HG03558 (cell line): ENCODE results near the gene DYDC1.
"Not testable (repeated sequence)": the region's sequence is repeated elsewhere in the genome, so short reads cannot be mapped to it uniquely, and the experiment has no call there.

Experiments
- ATAC-seq: cut with Tn5 transposase; IDR thresholded peaks from one replicate; pipeline ENCODE4 v1.9.1; 2021; ENCODE audit warnings: moderate number of reproducible peaks; ENCODE audit not compliant: unreplicated experiment; ENCODE audit errors: extremely low read depth

Gene DYDC1

DNA sequence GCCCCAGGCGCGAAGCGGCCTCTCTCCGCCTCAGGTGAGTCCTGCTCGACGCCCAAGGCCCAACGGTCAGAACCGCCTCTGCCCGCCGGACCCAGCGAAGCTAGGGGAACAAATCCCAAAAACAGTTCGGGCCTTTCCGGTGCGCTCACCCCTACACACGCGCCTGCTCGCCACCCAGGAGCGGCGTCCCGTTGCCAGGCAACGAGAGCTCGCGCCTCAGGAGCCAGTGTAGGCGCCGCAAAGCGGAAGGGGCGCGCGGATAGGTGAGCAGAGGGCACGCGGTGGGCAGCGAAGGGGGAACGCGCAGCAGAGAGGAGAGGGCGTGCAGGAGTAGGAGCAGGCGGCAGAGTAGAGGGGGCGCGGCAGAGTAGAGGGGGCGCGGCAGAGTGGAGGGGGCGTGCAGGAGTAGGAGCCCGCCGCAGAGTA lies at the start of gene DYDC1, which contains the start of gene DYDC2:
Gene DYDC1 (minus strand): TSS at position 193 of the 426 bp plus-strand sequence. CDS start 4,154 bp downstream, outside the sequence.
Gene DYDC2 (plus strand): TSS at position 219 of the 426 bp plus-strand sequence. CDS start 5,663 bp downstream, outside the sequence.
- no peak for ATAC-seq

DNA sequence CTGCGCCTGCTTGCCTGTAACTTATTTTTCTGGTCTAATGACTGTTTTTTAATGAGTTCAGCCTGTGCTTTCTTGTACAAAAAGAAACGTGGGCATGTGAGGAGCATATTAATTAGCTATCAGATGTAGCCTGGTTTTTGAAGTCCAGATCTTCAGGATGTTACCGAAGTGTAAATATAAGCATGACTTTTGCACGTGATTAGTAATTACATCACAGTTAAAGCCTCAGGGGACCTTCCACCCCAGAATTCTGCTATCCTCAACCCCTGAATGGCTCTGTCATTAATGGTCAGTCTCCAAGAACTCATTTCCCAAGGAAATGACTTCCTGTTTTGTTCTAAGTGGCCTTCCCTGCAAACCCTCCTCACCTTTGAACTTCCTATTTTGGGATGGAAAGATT lies 49.6 kb upstream of the DYDC1 start:
- no peak for ATAC-seq

DNA sequence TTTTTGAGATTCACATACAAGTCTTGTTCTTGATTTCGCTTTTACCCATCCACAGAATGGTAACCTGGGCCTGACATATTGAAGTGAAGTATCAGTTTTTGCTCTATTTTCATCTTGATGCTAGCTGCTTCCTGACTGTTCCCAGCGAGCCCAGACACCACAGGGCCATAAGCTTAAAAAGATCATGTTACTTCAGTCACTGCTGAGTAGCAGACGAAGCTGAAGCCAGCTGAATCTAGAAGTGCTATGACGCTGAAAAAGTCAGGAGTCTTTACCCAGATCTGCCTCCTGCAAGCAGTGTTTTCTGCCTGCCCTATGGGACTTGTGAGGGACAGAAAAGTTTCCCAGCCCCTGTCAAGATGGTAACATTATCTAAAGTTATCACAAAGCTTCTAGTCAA lies 49.1 kb upstream of the DYDC1 start:
- ATAC-seq = no peak

DNA sequence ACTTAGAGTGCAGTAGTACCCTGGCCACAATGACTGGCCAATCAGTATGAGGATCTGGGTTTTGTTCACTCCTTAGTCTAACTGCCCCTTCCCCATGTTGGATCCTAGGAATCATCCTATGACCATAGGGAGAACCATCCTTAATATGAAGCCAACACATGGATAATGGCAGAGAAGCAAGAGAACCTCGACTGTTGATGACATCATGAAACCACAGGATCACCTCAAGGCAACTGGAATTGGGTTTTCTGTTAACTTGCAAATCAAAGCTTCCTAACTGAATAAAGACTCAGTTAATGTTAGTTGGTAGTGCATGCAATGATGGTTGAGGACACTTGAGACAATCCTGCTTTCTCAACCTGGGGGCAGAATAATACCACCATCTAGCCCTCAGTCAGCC lies 48.5 kb upstream of the DYDC1 start:
- no peak for ATAC-seq

DNA sequence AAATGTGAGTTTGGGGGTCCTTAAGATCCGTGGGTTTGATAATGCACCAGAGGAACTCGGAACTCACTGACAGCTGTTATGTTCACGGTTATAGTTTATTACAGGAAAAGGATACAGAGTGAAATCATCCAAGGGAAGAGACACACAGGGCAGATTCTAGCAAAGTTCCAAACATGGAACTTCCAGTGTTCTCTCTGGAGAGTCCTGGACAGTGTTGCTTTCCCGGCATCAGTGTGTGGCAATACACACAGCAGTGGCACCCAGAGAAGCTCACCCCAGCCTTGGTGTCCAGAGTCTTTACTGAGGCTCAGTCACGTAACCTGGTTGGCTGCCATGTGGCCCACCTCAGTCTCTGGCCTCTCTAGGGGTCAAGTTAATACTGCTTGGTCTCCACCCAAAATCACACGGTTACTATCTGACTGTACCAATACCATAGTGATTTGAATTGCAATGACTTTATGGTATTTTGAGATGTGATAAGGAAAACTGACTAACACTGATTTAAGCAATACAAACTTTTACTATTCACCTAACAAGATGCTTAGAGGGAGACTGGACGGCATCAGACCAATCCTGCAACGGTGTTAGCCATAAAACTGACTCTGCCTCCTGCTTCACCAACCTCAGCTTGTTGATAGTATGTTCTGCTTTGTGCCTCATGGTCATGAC lies 43.7 kb upstream of the DYDC1 start:
- ATAC-seq = no peak

DNA sequence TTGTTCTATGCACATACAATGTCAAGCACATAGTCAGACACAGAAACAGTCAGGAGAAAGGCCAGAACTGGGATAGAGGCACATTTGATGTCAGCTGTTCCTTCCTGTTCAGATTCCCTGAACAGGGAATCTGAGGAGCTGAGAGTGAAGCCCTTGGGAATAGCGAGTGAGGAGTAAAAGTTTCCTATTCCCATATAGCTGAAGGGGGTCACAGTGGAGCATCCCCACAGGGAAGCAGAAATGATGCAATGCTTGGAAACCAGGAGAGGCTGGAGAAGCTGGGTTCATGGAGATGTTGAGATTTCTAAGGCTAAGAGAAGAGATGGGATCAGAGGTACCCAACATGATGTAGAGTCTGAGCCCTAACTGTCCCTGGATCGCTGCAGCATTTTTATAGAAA lies 40.5 kb upstream of the DYDC1 start:
- no peak for ATAC-seq

DNA sequence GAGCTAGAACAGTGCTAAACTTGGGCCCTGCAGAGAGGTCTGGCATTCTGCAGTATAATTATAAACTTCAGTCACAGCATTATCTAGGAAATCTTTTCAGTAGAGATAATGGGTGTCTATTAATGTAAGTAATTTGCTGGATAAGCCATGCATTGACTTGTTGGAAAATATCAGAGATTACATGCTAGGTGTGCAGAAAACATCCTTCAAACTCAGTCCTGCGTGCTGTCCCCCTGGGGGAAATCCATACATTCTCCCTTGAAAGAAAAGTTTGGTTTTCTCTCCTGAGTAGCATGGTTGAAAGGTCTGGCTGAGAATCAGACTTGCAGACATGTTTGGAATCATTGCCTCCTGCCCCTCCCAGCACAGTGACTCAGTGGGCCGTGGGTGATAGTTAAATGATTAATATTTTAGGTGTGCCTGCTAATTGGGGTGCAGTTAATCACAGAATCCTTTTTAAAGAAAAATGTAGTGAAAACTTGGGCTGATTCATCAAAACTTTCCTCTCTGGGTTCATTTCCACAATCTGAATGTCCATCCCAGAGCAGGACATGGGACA lies 37.9 kb upstream of the DYDC1 start:
- ATAC-seq = no peak

DNA sequence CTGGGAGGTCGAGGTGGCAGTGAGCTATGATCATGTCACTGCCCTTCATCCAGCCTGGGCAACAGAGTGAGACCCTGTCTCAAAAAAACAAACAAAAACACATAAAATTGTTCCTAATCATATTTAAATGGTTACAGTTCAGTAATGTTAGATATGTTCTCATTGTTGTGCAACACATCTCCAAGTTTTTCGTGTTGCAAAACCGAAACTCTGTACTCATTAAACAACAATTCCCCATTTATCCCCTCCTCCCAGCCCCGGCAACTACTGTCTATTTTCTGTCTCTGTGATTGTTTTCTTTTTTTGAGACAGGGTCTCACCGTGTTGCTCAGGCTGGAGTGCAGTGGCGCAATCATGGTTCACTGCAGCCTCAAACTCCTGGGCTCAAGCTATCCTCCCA lies 35.7 kb upstream of the DYDC1 start:
- ATAC-seq = no peak

DNA sequence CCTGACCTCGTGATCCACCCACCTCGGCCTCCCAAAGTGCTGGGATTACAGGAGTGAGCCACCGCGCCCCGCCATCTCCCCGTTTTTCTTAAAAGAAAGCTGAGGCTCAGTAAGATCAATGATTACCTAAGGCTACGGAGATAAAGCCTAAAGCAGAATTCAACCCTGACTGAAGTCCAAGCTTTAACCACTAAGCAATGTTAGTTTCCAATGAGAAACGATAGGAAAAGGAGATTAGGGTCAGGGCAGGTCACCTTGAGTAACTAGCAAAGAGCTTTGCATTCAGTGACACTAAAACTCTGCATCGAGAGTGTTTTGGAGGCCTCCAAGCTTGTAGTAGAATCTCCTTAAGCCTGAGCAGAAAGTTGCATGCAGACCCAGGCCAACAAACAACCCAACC lies 34.2 kb upstream of the DYDC1 start:
- no peak for ATAC-seq

DNA sequence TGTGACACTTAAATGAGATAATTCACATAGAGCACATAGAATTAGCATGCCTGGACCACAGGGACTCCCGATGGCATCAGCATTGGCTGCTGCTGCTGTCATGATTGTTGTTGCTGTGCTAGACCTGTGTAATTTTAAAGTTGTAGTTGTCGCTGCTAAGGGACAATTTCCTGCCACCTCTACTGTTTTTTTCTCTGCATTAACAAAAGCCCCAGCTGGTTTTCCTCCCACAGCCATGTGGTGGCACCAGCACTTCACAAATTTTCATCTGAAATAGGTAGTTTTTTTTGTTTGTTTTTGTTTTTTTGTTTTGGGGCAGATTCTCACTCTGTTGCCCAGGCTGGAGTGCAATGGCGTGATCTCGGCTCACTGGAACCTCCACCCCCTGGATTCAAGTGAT lies 26.4 kb upstream of the DYDC1 start:
- peak; percentile 56 for ATAC-seq

DNA sequence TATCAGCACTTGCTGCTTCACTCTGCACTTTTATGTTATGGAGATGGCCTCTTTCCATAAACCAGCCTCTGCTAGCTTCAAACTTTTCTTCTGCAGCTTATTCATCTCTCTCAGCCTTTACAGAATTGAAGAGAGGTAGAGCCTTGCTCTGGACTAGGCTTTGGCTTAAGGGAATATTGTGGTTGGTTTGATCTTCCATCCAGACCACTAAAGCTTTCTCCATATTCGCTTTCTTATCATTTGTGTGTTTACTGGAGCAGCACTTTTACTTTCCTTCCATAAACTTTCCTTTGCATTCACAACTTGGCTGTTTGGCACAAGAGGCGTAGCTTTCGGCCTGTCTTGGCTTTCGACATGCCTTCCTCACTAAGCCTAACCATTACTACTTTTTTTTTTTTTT lies 23.6 kb upstream of the DYDC1 start:
- ATAC-seq = no peak

DNA sequence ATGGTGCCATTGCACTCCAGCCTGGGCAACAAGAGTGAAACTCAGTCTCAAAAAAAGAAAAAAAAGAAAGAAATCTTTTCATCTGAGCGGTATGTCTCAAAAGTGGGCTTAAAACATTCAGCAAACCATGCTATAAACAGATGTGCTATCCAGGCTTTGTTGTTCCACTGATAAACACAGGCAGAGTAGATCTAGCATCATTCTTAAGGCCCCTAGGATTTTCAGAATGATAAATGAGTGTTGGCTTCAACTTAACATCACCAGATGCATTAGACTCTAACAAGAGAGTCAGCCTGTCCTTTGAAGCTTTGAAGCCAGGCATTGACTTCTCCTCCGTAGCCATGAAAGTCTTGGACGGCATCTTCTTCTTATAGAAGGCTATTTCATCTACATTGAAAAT lies 23.1 kb upstream of the DYDC1 start:
- no peak for ATAC-seq

DNA sequence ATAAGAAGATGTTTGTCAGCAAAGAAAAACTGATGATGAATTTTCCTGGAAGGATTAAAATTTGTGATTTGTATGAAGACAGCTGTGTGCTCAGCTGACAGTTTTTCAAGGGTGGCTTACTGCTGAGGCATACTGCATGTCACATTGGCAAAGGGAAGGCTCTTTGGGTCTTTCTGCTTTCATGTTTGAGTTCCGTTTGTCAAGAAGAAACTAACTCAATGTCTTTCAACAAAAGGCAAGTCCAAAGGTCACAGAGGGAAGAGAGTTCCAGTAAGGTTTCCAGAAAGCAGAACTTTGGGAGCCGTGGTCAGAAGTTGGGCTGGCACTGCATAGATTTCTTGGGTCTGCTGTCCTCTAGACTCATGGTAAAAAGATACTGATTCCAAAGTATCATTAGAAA lies 16.9 kb upstream of the DYDC1 start:
- no peak for ATAC-seq

DNA sequence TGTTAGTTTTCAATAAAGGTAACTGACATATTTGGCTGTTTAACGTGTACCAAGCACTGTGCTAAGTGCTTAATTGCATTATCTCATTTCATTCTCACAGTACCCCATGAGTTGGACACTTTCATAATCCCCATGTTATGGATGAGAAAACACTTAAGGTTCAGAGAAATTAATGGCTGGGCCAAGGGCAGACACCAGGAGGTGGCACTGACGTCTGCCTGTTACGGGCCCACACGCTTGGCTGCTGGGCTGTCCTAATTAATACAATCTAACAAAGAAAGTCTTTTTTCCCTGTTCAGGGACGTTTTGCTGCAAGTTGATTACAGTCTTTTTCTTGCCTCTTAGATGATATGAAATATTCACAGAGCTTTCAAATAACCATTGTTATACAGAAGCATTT lies 16.1 kb upstream of the DYDC1 start:
- no peak for ATAC-seq

DNA sequence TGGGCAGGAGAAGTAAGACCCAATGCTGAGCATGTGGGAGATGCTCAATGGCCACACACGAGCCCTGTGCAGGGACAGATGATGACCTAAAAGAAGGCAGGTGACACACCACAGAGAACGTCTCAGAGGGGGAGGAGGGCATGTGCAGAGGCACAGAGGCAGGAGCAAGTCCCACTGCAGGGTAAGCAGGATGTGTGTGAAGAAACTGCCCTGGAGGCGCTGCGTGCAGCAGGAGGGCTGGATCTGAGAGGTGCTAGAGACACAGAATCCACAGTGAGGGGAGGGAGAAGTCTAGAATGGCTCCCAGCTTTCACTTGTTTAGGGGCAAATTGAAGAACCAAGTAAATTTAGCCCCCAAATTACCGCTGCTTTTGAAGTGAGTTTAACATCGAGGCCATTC lies 14.9 kb upstream of the DYDC1 start:
- no peak for ATAC-seq

DNA sequence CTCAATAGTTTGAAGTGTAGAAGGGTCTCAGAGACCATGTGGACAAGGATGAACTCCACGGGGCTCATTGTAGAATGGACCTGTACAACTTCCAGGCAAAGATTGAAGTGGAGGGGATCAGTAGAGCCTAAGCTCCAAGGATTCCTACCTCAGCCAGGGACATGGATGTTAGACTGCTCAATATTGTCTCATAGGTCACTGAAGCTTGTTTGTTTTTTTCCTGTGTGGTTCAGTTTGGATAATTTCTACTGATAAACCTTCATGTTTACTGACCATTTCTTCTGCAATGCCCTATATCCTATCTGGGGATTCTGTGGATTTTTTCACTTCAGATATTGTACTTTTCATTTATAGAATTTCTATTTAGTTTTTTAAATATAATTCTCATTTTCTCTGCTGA lies 9.0 kb upstream of the DYDC1 start:
- ATAC-seq = no peak

DNA sequence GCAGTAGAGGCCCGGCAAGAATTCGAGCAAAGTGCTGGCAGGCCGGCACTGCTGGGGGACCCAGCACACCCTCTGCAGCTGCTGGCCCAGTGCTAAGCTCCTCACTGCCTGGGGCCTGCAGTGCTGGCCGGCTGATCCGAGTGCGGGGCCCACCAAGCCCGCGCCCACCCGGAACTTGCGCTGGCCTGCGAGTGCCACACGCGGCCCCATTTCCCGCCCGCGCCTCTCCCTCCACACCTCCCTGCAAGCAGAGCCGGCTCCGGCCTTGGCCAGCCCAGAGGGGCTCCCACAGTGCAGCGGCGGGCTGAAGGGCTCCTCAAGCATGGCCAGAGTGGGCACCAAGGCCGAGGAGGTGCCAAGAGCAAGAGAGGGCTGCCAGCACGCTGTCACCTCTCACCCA lies 3.1 kb upstream of the DYDC1 start:
- no peak for ATAC-seq

DNA sequence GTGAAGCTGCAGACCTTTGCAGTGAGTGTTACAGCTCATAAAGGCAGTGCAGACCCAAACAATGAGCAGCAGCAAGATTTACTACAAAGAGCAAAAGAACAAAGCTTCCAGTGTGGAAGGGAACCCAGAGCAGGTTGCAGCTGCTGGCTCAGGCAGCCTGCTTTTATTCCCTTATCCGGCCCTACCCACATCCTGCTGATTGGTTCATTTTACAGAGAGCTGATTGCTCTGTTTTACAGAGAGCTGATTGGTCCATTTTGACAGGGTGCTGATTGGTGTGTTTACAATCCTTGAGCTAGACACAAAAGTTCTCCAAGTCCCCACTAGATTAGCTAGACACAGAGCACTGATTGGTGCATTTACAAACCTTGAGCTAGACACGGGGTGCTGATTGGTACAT lies 2.4 kb upstream of the DYDC1 start:
- not testable (repeated sequence) for ATAC-seq

DNA sequence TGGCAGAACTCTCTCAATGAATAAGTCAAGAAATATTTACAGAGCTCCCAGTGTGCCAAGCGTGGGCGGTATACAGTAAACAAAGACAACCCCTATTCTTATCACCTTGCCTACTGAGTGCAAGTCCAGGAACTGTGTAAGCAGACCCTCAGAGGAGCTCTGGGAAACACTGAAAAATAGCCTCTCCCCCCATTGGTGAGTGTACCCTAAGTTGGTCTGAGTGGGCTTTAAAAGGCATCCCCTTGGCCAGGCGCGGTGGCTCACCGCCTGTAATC lies 1.2 kb upstream of the DYDC1 start:
- ATAC-seq = no peak

DNA sequence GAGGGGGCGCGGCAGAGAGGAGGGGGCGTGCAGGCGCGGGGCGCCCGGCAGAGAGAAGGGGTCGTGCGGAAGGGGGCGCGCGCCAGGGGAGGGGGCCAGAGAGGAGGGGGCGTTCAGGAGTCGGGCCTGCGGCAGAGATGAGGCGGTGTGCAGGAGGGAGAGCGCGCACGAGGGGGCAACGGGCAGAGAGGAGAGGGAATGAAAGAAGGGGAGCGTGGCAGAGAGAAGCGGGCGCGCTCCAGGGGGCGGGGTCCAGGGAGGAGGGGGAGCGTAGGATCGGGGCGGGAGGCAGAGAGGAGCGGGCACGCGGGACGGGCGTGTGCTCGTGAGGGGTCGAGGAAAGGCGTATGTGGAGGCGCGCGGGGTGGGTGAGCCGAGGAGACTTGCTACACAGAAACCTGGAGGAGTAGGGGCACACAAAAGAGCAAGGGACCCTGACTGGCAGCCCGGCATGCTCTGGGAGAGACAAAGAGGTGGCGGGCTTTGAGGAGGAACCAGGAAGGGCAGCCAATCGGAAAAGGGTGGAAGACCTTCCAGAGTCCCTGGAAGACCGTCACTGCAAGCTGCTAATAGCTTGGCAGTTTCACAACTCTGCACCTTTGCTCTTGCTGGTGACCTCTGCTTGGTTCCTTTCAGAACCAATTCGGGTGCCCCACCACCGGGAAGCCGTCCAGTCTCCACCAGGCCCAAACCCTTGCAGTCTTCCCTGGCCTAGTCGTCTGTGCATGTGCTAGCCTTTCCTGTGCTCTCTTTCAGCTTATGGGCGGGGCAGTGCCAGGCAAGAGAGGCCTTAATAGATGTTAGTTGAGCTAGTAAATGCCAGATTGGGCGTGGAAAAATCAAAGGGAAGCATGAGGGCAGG lies 665 bp upstream of the DYDC1 start:
- no peak for ATAC-seq

DNA sequence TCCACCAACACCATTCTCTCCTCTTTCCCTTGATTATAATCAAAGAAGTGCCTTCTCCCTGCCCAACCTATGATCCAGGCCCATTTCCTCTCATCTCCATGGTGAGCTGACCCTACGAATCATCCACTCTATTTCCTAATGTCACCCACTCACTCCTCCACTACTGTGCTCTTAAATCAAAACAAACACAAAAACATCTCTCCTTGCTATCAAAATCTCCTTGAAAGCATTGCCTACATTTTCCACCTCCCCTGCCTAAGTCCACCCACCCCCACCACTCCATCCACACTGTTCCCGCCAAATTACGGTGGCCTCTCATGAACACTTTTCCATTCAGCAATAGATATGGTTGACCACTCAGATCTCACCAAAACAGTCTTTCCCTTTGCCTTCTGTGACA lies 5.3 kb downstream of the DYDC1 start:
- no peak for ATAC-seq

DNA sequence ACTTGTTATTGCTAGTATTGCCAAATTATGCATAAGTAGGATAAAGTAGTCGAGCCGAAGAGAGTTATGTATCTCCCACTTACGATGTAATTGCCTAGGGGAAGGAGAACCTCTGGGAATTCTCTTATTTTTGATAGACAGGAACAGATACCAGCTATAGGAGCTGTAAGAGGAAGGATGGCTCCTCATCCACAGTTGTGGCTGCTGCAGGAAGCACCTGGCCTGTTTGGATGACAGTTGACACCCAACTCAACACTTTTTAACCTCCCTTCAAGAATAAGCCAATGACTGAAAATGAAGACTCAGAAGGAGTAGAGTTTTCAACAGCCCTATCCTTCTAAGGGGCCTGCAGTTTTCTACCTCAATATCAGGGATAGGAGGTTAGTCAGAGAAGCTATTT lies 6.3 kb downstream of the DYDC1 start:
- no peak for ATAC-seq
